HEK293T (cell line): Measurements from ENCODE around the gene MPRIP.

Experiments
- CTCF ChIA-PET: fragments of 350-600 bp; formaldehyde crosslinking; extraction: SDS; loops from one replicate; lab custom pipeline; 2021; ENCODE audit warnings: antibody characterized with exemption, inconsistent platforms; lab: Yijun Ruan, JAX
- POLR2A ChIA-PET: fragments of 350-600 bp; formaldehyde crosslinking; extraction: SDS; loops from one replicate; lab custom pipeline; 2020; ENCODE audit warnings: antibody characterized with exemption, inconsistent platforms; lab: Yijun Ruan, JAX
- DNase-seq: peaks from one replicate; pipeline ENCODE4 v3.0.0; 2012; ENCODE audit warnings: mixed read lengths; ENCODE audit errors: extremely low spot score
- ARNT ChIP-seq: fragments of 450-650 bp; IDR thresholded peaks from 2 replicates; pipeline ENCODE4 v1.6.1; 2017; ENCODE audit warnings: mild to moderate bottlenecking
- BHLHE40 ChIP-seq: fragments of 450-650 bp; IDR thresholded peaks from 2 replicates; pipeline ENCODE4 v1.6.1; 2016; ENCODE audit warnings: mild to moderate bottlenecking, moderate library complexity, borderline replicate concordance
- CTBP1 ChIP-seq: fragments of 450-650 bp; IDR thresholded peaks from 2 replicates; pipeline ENCODE4 v1.6.1; 2016; ENCODE audit warnings: borderline replicate concordance
- ELF4 ChIP-seq: fragments of 450-650 bp; IDR thresholded peaks from 2 replicates; pipeline ENCODE4 v1.6.1; 2017; ENCODE audit warnings: antibody characterized with exemption
- FOXA1 ChIP-seq: fragments of 450-650 bp; IDR thresholded peaks from 2 replicates; pipeline ENCODE4 v1.6.1; 2016; ENCODE audit warnings: mild to moderate bottlenecking
- FOXK2 ChIP-seq: fragments of 450-650 bp; IDR thresholded peaks from 2 replicates; pipeline ENCODE4 v1.6.1; 2016; ENCODE audit warnings: mild to moderate bottlenecking
- FOXM1 ChIP-seq: fragments of 450-650 bp; IDR thresholded peaks from 2 replicates; pipeline ENCODE4 v1.6.1; 2017; ENCODE audit warnings: mild to moderate bottlenecking, borderline replicate concordance
- HDGF ChIP-seq: fragments of 450-650 bp; IDR thresholded peaks from 2 replicates; pipeline ENCODE4 v1.6.1; 2017; ENCODE audit warnings: antibody characterized with exemption, borderline replicate concordance
- L3MBTL2 ChIP-seq: fragments of 450-650 bp; conservative IDR thresholded peaks from 2 replicates; pipeline ENCODE4 v1.6.1; 2016; ENCODE audit warnings: mild to moderate bottlenecking
- LEF1 ChIP-seq: fragments of 450-650 bp; IDR thresholded peaks from 2 replicates; pipeline ENCODE4 v1.6.1; 2017; ENCODE audit warnings: mild to moderate bottlenecking, borderline replicate concordance
- NFRKB ChIP-seq: fragments of 450-650 bp; IDR thresholded peaks from 2 replicates; pipeline ENCODE4 v1.6.1; 2016; ENCODE audit warnings: mild to moderate bottlenecking, moderate library complexity
- PKNOX1 ChIP-seq: fragments of 450-650 bp; IDR thresholded peaks from 2 replicates; pipeline ENCODE4 v1.6.1; 2016
- SP1 ChIP-seq: fragments of 450-650 bp; IDR thresholded peaks from 2 replicates; pipeline ENCODE4 v1.6.1; 2017
- SUZ12 ChIP-seq: fragments of 450-650 bp; IDR thresholded peaks from 2 replicates; pipeline ENCODE4 v1.6.1; 2016; ENCODE audit warnings: mild to moderate bottlenecking
- TARDBP ChIP-seq: fragments of 450-650 bp; IDR thresholded peaks from 2 replicates; pipeline ENCODE4 v1.6.1; 2016
- ZNF384 ChIP-seq: fragments of 450-650 bp; IDR thresholded peaks from 2 replicates; pipeline ENCODE4 v1.6.1; 2016

MPRIP gene

GRCh38 chr17:17109256-17109655 lies 67.0 kb downstream of the MPRIP start:
- DNase-seq = no peak
- POLR2A ChIA-PET = interaction anchor here (1.1 kb wide), 1 partner anchor 16 kb away, joined by 4 read pairs; no protein-coding TSS in a partner anchor
- CTCF ChIA-PET = no interaction called here
- no peak for TF ChIP-seq PKNOX1
- TF ChIP-seq CTBP1 = no peak
- TF ChIP-seq L3MBTL2 = no peak
- TF ChIP-seq FOXA1 = no peak
- TF ChIP-seq BHLHE40 = no peak
- no peak for TF ChIP-seq SP1
- no peak for TF ChIP-seq LEF1
- no peak for TF ChIP-seq ARNT
- no peak for TF ChIP-seq NFRKB
- no peak for TF ChIP-seq SUZ12
- no peak for TF ChIP-seq TARDBP
- no peak for TF ChIP-seq FOXM1
- no peak for TF ChIP-seq ELF4
- no peak for TF ChIP-seq ZNF384
- TF ChIP-seq HDGF = no peak
- no peak for TF ChIP-seq FOXK2

- no peak for TF ChIP-seq ARNT
- TF ChIP-seq FOXA1 = no peak
- no peak for TF ChIP-seq SP1
- TF ChIP-seq SUZ12 = no peak
- TF ChIP-seq NFRKB = no peak
- TF ChIP-seq LEF1 = no peak
- no peak for TF ChIP-seq PKNOX1
- TF ChIP-seq BHLHE40 = no peak
- no peak for TF ChIP-seq FOXK2
- TF ChIP-seq ZNF384 = no peak
- no peak for TF ChIP-seq FOXM1
- no peak for TF ChIP-seq ELF4
- TF ChIP-seq TARDBP = no peak
- no peak for TF ChIP-seq HDGF
- no peak for TF ChIP-seq L3MBTL2
- TF ChIP-seq CTBP1 = no peak
- DNase-seq = no peak
- CTCF ChIA-PET = interaction anchor here (0.8 kb wide), 1 partner anchor 117 kb away, joined by 3 read pairs; no protein-coding TSS in a partner anchor
- POLR2A ChIA-PET = no interaction called here
Observed at GRCh38 chr17:17109907-17110306, 67.7 kb downstream of the MPRIP start.

GRCh38 chr17:17110520-17110919 lies 68.3 kb downstream of the MPRIP start:
- no peak for DNase-seq
- POLR2A ChIA-PET = no interaction called here
- CTCF ChIA-PET = interaction anchor here (0.8 kb wide), 1 partner anchor 118 kb away, joined by 3 read pairs; no protein-coding TSS in a partner anchor
- TF ChIP-seq HDGF (no peak), FOXM1 (no peak), BHLHE40 (no peak), CTBP1 (no peak), ARNT (no peak), ELF4 (no peak), SP1 (no peak), L3MBTL2 (no peak), LEF1 (no peak), SUZ12 (no peak), FOXK2 (no peak)

- TF ChIP-seq HDGF (no peak), CTBP1 (no peak), FOXM1 (no peak), LEF1 (no peak), ELF4 (no peak), ZNF384 (no peak), ARNT (no peak), L3MBTL2 (no peak), SUZ12 (no peak), SP1 (no peak), TARDBP (no peak), FOXK2 (no peak)
- POLR2A ChIA-PET = no interaction called here
- no peak for DNase-seq
- CTCF ChIA-PET = interaction anchor here (0.8 kb wide), 1 partner anchor 35 kb away, joined by 3 read pairs; no protein-coding TSS in a partner anchor
Observed at GRCh38 chr17:17111401-17112393, 69.4 kb downstream of the MPRIP start.

GRCh38 chr17:17112628-17113200 lies 70.5 kb downstream of the MPRIP start:
- POLR2A ChIA-PET = no interaction called here
- DNase-seq = no peak
- TF ChIP-seq SUZ12 = no peak
- no peak for TF ChIP-seq FOXM1
- TF ChIP-seq FOXK2 = no peak
- TF ChIP-seq NFRKB = no peak
- TF ChIP-seq ELF4 = no peak
- CTCF ChIA-PET = interaction anchor here (0.9 to 1.3 kb wide), 2 partner anchors 14 to 25 kb away, joined by 3 to 4 read pairs; no protein-coding TSS in a partner anchor
